ENCODE results near the gene TNFSF18.

Gene TNFSF18

DNA sequence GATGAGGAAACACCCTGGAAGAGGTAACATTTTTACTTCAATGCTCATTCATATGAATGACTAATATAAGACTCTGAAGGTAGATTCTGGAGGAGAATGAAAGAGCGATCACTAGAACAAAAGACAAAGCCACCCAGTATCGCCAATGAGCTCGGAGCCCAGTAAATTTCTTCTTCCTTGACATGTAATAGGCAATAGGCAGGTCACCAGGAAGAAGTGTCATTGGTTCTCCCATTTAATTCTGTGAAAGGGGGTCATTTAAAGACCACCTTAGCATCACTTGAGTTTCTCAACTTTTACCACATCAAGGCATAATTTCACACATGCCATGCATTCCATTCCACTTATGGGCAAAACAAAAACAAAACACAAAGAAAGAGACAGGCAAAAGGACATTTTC is 7.9 kb downstream of the TNFSF18 start:
- in situ Hi-C loops (cut with MboI; ENCODE audit: low sequenced_read_pairs): no loop called here

DNA sequence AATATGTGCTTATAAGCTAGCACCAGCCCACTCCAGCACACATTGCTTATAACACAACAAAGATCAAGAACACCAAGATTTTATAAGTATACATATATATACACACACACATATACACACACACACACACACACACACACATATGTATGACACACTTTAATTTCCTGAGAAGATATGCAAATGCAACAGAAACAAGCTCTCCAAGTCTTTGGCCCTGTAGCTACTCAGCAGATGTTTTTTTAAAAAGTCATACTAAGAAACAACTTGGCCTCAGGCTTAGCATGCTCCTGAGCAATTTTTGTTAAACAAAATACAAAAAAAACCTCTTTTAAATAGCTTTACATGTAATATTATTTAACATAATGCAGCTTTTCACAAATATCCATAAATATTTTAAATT is 11.1 kb downstream of the TNFSF18 start:
- in situ Hi-C loops (cut with MboI; ENCODE audit: low sequenced_read_pairs): no loop called here

DNA sequence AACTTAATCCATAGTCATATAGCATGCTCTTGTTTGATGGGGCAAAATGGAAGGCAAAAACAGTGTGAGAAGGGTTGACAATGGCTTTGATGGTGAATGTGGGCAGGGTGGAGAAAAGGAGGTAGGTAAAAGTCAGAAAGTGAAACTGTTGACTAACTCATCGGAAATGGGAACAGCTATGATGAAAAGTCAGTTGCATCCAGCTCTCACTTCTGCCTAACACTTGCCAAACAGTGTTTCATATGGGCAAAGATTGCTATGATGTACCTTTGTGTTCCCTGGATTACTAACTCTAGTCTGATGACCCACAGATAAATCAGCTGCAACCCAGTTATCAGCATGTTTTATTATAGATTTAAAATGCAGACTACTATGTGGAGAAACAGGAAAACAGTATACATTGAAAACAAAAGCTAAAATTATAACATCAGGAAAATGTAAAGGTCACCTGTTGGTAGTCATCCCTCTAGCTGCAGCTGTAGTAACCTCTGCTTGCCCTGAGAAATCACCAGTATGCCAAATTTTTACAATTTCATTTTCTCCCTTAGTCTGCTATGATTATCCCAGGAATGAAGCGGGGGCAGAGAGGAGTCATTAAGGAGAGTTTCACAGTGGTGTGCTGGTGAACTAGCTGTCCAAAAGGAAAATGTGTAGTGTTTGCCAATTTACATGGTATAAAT is 11.7 kb downstream of the TNFSF18 start:
- in situ Hi-C loops (cut with MboI; ENCODE audit: low sequenced_read_pairs): no loop called here

DNA sequence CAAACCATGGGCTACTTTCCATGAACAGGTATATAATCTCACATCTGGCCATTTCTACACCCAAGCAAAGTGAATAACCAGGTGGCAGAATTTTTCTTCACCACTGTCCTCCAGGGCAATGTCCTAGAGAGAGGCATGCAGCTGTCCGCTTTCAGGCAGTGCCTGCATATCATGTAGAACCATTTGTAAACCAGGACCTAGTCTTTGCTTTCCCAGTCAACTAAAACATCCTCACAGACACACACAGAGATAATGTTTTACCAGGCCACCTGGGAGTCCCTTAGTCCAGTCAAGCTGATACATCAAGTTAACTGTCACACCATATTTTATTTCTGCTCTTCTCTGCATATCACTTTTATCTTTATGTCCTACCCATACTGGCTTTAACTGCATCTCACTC is 26.2 kb downstream of the TNFSF18 start:
- in situ Hi-C loops (cut with MboI; ENCODE audit: low sequenced_read_pairs): no loop called here

DNA sequence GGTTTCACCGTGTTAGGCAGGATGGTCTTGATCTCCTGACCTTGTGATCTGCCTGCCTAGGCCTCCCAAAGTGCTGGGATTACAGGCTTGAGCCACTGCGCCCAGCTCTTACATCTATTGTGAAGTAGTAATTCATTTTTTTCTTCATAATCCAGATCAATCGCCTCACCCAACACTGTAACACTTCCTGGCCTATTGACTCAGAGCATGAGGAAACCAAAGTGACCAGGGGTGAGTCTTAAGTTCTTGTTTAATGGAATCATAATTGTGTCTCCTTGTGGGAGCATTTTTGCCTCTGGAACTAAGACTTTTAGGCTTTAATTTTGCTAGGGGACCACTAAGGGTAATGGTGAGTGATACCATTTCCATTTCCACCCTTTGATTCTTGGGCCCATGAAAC is 27.4 kb downstream of the TNFSF18 start:
- in situ Hi-C loops (cut with MboI; ENCODE audit: low sequenced_read_pairs): no loop called here

DNA sequence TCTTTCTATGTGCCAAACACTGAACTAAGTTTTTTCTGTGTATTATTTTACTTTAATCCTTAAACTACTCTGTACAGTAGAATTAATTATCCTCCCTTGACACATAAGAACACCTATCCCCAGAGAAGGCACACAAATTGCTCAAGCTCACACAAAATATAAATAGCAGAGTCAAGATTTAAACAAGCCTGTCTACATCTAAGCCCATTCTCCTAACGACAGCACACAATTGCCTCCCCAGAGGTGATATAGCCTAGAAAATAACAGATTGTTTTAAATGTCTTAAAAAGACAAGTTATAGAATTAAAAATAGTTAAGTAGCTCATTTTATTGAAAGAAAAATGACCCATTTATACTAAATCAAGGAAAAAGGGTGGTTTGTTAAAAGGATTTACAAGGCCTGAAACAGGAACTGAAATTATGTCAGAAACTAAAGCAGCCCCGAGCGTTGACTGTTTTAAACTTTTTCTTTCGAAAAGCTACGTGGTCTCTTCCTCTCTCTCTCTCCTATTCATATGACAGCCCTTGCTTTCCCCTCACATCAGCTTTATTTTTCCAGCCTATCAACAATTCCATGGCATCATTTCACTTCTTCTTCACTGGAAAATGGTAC is 30.5 kb downstream of the TNFSF18 start:
- in situ Hi-C loops (cut with MboI; ENCODE audit: low sequenced_read_pairs): no loop called here

DNA sequence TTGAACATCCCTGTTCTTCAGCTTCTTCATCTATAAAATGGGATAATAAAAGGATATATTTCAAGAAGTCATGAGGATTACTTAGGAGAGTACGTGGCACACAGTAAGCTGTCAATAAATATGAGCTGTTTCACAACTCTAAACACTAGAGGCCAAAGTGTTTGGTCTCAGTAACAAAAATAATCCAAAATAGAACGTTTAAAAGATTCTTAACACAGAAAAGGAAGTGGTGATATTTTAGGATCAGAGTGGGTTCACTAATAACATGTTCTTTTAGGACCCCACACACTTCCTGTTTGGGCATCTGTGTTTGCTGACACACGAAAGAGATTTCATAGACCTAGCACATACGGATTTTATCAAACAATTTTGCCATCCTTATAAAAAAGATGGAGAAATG is 32.9 kb downstream of the TNFSF18 start:
- in situ Hi-C loops (cut with MboI; ENCODE audit: low sequenced_read_pairs): no loop called here

DNA sequence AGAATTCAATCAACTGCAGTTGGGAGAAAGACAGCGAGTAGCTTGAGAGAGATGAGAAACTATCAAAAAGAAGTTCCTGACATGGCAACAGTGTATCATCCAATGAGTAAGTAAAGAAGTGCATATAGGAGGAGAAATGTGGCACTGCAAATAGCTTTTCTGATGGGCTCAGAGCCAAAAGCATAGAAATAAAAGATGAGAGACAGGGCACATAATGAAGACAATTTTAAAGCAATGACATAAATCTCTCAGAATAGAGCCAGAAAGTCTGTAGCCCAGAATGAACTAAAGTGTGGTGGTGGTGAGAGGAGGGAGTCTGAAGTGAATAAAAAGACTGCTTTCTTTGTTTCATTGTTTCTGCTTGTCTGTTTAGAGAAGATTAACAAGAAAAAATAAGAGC is 34.3 kb downstream of the TNFSF18 start:
- in situ Hi-C loops (cut with MboI; ENCODE audit: low sequenced_read_pairs): no loop called here

DNA sequence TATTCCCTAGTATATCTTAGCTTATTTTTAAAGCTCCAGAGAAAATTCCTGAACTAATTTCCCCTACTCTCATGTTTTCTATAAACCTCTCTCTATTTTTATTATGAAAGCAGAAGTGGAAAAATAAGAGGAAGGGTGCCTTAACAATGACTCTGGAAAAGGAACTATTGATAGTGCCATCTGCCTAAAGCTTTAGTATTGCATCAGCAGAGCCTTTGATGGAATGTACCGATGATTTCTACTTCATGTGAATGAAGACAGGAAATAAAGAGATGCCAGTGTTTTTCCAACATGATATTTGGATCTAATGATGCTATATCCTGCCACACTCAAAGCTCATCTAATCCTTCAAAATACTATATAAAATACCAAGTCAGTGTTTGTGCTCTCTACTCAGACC is 35.1 kb downstream of the TNFSF18 start:
- in situ Hi-C loops (cut with MboI; ENCODE audit: low sequenced_read_pairs): no loop called here

DNA sequence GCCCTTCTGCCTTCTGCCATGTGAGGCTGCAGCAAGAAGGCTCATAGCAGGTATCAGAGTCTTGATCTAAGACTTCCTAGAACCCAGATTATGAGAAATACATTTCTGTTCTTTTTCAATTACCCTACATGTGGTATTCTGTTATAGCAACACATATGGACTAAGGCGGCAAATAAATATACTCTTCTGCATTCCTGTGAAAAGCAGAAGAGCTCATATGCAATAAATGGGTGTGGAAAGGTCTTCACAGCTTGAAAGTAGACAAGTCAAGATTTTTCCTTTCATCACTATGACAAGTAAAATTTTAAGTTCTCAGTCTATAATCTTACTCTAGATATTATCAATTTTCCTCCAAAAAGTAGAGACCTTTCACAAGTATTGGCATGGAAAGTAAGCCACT is 36.6 kb downstream of the TNFSF18 start:
- in situ Hi-C loops (cut with MboI; ENCODE audit: low sequenced_read_pairs): no loop called here

DNA sequence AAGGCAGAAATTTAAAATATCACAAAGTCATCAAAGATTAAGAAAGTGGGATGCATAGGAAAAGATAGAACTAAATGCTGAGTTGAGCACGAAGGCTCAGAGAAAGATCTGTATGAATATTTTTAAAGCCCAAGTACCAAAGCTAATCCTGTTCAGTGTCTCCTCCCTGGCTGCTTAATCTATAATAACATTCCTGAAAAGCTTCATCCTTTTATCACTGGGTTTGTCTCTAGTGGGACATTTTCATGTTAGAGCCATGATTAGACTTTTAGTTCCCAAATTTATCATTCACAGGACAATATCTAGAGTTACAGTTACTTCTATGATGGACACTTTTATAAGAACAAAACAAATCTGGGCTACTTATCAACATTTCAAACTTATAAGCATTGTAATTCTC is 38.6 kb downstream of the TNFSF18 start:
- in situ Hi-C loops (cut with MboI; ENCODE audit: low sequenced_read_pairs): no loop called here

DNA sequence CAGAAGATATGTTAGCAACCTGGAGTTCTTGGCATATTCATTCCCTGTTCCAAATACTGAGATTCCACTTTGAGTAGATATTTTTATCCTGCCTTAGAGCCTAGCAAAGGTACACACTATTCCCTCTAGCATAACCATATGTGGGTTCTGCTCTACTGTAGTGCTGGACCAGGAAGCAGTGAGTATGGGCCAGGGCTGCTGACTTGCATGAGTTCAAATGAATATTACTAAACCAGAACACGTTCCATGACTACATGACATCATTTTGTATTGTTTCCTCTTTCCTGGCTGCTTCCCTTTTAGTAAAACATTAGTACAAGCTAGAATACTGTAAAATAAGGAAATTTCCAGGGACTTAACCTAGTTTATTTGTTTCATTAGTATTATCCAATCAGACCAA is 41.1 kb downstream of the TNFSF18 start:
- in situ Hi-C loops (cut with MboI; ENCODE audit: low sequenced_read_pairs): no loop called here

DNA sequence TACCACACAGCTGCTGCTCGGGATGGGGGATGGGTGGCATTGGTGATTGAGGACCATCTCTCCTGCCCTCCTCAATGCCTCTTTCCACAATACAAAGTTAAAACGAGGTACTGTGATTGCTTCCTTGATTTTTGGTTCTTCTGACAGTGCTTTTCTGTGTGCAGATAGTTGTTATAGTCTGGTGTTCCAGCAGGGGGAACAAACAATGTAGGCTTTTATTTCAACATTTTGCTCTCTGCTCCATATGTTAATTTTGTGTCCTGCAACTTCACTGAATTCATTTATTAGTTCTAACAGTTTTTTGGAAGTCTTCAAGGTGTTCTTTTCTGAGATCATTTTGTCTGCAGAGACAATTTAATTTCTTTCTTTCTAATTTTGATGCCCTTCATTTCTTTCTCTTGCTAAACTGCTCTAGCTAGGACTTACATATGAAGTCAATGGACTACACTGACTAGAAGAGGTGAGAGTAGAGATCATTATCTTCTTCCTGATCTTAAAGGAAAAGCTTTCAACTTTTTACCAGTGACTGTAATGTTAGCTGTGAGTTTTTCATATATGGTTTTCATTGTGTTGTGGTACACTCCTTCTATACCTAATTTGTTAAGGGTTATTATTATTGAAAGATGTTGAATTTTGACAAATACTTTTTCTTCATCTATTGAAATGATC is 45.4 kb downstream of the TNFSF18 start:
- in situ Hi-C loops (cut with MboI; ENCODE audit: low sequenced_read_pairs): no loop called here

DNA sequence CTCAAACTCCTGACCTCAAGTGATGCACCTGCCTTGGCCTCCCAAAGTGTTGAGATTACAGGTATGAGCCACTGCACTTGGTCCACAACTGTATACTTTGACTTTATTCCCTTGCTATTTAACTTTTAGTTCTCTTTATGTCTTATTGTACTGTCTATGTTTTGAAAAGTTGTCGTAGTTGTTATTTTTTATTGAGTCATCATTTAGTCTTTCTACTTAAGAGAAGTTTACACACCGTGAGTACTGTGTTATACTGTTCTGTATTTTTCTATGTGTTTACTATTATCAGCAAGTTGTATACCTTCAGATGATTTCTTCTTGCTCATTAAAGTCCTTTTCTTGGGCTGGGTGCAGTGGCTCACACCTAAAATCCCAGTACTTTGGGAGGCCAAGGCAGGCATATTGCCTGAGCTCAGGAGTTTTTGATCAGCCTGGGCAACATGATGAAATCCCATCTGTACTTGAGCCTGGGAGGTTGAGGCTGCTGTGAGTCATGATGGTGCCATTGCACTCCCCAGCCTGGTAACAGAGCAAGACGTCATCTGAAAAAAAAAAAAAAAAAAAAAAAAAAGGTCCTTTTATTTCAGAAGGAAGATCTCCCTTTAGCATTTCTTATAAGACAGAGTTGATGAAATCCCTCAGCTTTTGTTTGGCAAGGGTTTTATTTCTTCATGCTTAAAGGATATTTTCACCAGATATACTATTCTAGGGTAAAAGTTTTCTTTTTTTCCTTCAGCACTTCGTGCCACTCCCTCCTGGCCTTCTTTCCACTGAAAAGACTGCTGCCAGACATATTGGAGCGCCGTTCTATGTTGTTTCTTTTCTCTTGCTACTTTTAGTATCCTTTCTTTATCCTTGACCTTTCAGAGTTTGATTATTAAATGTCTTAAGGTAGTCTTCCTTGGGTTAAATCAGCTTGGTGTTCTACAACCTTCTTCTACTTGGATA is 47.6 kb downstream of the TNFSF18 start:
- in situ Hi-C loops (cut with MboI; ENCODE audit: low sequenced_read_pairs): no loop called here

DNA sequence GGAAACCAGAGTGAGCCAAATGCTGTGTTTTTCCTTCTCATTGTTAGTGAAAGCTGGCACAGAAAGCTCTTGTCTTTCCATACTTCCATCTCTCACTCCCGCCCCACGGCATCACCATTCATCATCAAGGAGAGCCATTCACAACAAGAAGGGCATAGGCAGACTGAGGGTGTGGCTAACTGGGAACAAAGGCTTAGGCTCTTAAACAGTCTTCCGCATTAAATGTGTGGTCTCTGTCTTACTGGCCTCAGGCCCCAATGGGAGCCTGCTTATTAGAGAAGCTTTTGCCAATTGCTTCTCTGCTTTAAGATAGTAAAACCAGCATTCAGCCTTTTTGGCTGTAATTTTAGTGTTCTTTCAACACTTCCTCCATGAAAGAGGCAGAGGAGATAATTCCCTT is 51.4 kb downstream of the TNFSF18 start:
- in situ Hi-C loops (cut with MboI; ENCODE audit: low sequenced_read_pairs): no loop called here

DNA sequence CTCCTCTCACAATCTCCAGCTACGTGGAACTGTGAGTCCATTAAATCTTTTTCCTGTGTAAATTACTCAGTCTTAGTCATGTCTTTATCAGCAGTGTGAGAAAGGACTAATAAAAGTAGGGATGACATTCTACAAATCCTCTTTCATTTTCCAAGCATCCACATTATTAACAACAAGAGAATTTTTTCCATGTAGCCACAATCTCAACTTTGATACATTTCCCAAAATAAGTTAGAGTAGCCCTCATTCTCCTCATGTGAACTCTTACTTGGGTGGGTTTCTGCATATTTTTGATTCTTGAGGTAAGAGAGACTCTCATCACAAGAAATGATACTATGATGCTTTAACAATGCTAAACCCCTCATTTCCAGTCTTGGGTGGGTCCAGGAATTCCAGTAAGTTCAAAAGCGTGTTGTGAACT is 52.8 kb downstream of the TNFSF18 start:
- in situ Hi-C loops (cut with MboI; ENCODE audit: low sequenced_read_pairs): no loop called here

DNA sequence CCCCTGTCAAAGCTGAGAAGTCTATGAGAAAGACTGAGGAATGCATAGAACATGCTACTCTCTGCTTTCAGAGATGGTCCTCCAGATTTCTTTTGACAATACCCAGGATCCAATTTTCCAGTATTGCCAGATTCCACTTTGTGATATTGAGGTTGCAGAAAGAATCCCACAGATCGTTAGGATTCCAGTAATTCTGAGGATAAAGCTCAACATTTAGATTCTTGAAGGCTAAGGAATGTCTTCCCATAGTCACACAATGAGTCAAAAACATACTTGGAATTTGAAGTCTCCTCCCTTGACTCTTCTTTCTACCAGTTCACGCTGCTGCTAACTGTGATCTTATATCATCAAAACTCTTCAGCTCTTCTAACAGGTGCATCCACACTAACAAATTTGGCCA is 57.1 kb downstream of the TNFSF18 start:
- in situ Hi-C loops (cut with MboI; ENCODE audit: low sequenced_read_pairs): no loop called here

DNA sequence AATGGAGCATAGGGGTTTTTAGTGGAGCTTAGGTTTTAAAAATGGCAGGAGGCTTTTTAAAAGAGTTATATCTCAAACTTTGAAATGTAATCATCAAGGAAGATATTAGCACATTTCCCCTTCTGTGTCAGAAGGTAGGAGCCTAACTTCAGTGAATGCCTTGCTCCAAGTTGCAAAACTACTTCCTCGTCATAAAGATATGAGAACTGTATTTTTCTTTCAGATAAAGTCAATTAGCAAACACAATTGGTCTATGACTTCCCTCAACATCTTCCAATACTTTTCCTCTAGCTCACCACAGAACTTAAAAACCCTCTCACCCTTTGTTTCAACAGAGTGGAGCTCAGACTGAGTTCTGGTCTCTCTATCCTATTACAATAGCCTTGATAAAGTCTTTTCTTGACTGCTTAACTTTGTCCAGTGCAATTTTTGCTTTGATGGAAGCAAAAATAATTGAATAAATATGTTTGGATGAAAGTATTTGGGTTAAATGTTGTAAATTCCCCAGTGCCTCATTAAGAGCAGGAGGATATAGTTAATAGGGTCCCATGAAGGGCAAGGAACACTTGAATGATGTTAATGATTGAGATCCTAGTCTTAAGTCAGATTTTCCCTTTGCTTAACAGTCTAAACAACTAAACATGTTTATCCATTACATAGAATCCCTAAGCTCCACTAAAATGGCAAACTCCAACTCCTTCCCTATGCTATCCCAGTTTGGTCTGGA is 58.9 kb downstream of the TNFSF18 start:
- in situ Hi-C loops (cut with MboI; ENCODE audit: low sequenced_read_pairs): no loop called here

DNA sequence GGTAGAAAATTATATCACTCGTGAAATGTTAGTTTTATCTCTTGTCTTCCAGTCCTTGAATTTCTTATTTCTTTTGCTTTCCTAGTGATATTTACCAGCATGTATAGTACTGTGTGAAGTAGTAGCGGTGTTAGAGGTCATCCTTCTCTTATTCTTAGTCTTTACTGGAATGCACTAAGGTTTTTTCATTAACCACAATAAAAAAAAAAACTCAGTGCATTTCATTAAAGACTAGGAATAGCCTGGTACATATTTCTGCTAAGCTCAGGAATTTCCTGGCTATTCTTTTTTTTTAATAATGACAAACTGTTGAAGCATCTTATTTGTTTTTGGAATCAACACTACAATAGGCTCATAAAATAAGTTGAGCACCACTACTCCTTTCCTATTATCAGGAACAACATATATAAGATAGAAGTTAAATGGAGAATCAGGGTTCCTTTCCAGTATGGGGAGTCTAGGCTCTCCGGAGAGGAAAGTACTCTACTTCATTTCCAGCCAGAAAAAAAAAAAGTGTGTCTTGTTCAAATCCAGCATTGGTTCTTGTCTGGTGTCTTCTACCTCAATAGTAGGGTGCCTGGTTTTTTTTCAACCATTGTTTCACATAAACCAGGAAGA is 60.0 kb downstream of the TNFSF18 start:
- in situ Hi-C loops (cut with MboI; ENCODE audit: low sequenced_read_pairs): no loop called here
